Measurements from ENCODE around the gene HOXA10. TPM values are rescaled to one million over a fixed set of nuclear protein-coding genes. Genes with fewer than 3 reads are reported as not detected.

HOXA10 gene
- total RNA-seq, 1 experiment from 2014 or later: 19.6 TPM

DNA sequence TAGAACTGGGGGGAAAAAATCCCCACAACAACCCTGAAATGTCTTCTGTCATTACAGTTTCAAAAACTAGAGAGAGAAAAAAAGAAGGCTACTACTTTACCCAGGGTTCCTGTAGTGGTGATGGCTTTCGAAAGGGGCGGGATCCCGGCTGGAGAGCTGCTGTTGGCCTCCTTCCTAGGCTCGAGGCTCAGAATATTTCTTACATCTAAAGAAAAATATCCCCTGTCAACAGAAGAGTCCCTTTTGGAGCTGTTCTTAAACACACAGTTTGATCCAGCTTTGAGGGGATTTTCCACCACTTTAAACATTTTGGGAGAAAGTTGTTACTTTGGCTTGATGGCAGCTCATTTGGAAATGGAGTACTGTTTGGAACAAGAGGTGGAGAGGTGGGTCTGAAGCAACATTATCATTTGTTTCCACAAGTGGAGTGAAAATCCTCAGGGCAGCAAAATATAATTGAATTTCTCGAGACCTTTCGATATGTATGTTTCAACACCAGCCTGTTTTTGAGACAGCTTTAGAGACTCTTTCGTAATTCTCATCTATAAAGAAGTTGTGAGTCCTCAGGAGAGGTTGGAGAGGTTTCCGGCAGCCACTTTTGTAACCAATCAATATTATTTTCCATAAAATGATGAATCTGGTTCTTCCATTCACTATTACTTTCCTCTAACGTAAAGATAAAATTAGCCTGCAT, 20.7 kb upstream of the HOXA10 start (continued):
- no peak for TF ChIP-seq TCF7L2 (IDR thresholded peaks at IDR 0.05; ENCODE audit: borderline replicate concordance, extremely low read depth, insufficient read depth, insufficient read length)
- TF ChIP-seq SRF (IDR thresholded peaks at IDR 0.05; ENCODE audit: low read depth): no peak
- TF ChIP-seq SP1 (IDR thresholded peaks at IDR 0.05; ENCODE audit: low read depth): no peak
- no peak for TF ChIP-seq ZBTB33 (IDR thresholded peaks at IDR 0.05; ENCODE audit: extremely low read depth, insufficient replicate concordance, low read length)
- TF ChIP-seq CBX3 (IDR thresholded peaks at IDR 0.05; ENCODE audit: low read depth): no peak
- TF ChIP-seq RAD21 (IDR thresholded peaks at IDR 0.05; ENCODE audit: low read depth): no peak
- TF ChIP-seq ZFX (IDR thresholded peaks at IDR 0.05): no peak
- no peak for TF ChIP-seq JUND (IDR thresholded peaks at IDR 0.05)
- no peak for TF ChIP-seq ELF1 (IDR thresholded peaks at IDR 0.05; ENCODE audit: borderline replicate concordance, low read depth)
- no peak for TF ChIP-seq MAX (IDR thresholded peaks at IDR 0.05)

GRCh38 chr7:27194002-27194352, 19.9 kb upstream of the HOXA10 start:
- Histone ChIP-seq H3K27me3 (ENCODE audit: insufficient read depth, low read length) (no peaks in the 10 kb centered on the region), H3K4me2 (ENCODE audit: low read length) (no peak overlapping the region), H3K9me3 (ENCODE audit: control insufficient read depth in 1 of 2, insufficient read depth in 1 of 2, low read depth in 1 of 2, low read length in 2 of 2) (no peaks in the 10 kb centered on the region), H3K27ac (ENCODE audit: low read depth, low read length) (no peak overlapping the region), H3K9ac (ENCODE audit: low read length) (no peak overlapping the region), H4K20me1 (ENCODE audit: insufficient read depth) (no peaks in the 10 kb centered on the region), H3K4me3 (replicated peaks in 1 of 2; ENCODE audit: low read depth in 1 of 2, low read length in 2 of 2) (no peak overlapping the region), H2AFZ (ENCODE audit: low read depth, low read length, poor library complexity, severe bottlenecking) (no peak overlapping the region), H3K79me2 (ENCODE audit: insufficient read depth, low read length) (no peaks in the 10 kb centered on the region), H3K4me1 (ENCODE audit: control insufficient read depth in 1 of 2, insufficient read depth in 2 of 2, low read length in 2 of 2) (peaks cover 0 to 9% of the 10 kb centered on the region in 2 experiments; a peak in 1 of 4 replicates), H3K36me3 (ENCODE audit: control insufficient read depth in 1 of 2, insufficient read depth in 2 of 2, low read length in 2 of 2) (no peaks in the 10 kb centered on the region), H3K9me2 (ENCODE audit: insufficient read depth) (no peaks in the 10 kb centered on the region)
- POLR2A ChIA-PET: no interaction called here
- BruUV-seq (replicated peaks): no TSS peak
- no peak for ATAC-seq
- intact Hi-C loops (cut with micrococcal nuclease): loop anchor here (10.0 kb wide), 2 partner anchors 551 to 1431 kb away; partner anchors contain the start of gene TAX1BP1
- CTCF ChIA-PET: interaction anchor here (1.0 kb wide), 1 partner anchor 14 kb away, joined by 3 read pairs; no protein-coding TSS in a partner anchor
- no peak for DNase-seq (ENCODE audit: low read depth, low spot score)
- no peak for TF ChIP-seq ELF1 (IDR thresholded peaks at IDR 0.05; ENCODE audit: borderline replicate concordance, low read depth)
- TF ChIP-seq SRF (IDR thresholded peaks at IDR 0.05; ENCODE audit: low read depth): no peak
- no peak for TF ChIP-seq ATF3 (IDR thresholded peaks at IDR 0.05)
- TF ChIP-seq YY1 (IDR thresholded peaks at IDR 0.05; ENCODE audit: extremely low read depth, insufficient replicate concordance, low read depth, low read length): no peak
- no peak for TF ChIP-seq ZNF274 (IDR thresholded peaks at IDR 0.05; ENCODE audit: low read depth, low read length)
- TF ChIP-seq EZH2 (IDR thresholded peaks at IDR 0.05): no peak
- TF ChIP-seq POLR2A (IDR thresholded peaks at IDR 0.05; ENCODE audit: borderline replicate concordance, extremely low read depth, insufficient read depth, insufficient read length): no peak
- no peak for TF ChIP-seq SIN3A (IDR thresholded peaks at IDR 0.05; ENCODE audit: low read depth)
- RAD21 ChIA-PET (ENCODE audit: low non-redundant PET in 1 of 2, low total read pairs in 2 of 2, uncharacterized antibody in 2 of 2, unreplicated experiment in 2 of 2): no interaction called here
